HG03439 (cell line): ENCODE results near the gene OR4X1.
"Not testable (repeated sequence)": the region's sequence is repeated elsewhere in the genome, so short reads cannot be mapped to it uniquely, and the experiment has no call there.

Experiments
- ATAC-seq: cut with Tn5 transposase; IDR thresholded peaks from one replicate; pipeline ENCODE4 v1.9.1; 2021; ENCODE audit warnings: mild to moderate bottlenecking, moderate library complexity; ENCODE audit not compliant: unreplicated experiment

OR4X1 gene, protein sequence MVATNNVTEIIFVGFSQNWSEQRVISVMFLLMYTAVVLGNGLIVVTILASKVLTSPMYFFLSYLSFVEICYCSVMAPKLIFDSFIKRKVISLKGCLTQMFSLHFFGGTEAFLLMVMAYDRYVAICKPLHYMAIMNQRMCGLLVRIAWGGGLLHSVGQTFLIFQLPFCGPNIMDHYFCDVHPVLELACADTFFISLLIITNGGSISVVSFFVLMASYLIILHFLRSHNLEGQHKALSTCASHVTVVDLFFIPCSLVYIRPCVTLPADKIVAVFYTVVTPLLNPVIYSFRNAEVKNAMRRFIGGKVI

DNA sequence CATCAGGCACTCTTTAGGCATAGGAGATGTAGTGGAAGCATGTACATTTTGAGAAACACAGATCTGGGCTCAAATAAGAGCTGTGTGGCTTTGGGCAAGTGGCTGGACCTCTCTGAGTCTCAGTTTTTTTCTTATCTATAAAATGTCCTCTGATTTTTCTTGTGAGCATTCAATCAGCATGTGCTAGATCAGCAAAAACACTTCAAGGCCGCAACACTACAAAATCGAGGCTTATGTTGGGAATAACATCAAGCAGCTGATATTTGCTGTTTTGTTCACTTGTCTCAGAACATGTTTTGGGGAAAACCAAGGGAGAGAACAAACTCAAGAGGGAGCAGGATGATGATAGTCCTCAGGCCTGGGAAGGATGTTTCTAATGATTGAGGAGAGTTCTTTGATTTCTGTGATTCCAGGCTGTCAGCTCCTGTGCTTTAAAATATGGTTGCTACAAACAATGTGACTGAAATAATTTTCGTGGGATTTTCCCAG lies at the start of gene OR4X1:
Gene OR4X1, plus strand, starts transcription at position 439 of the 489 bp plus-strand sequence. Its CDS starts 0 bp downstream, at position 439.
- no peak for ATAC-seq

DNA sequence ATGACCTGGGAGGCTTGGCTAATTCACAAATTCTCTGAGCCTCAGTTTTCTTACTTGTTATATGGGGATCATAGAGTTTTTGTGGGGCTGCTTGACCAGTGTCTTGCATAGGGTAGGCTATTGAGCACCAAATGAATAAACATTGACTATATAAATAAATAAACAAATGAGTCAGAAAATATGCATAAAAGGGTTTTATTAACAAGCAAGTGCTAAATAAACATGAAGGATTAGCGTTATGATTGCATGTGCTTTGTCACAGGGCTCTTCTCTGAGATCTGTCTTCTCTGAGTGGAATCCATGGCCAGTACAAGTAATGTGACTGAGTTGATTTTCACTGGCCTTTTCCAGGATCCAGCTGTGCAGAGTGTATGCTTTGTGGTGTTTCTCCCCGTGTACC lies 47.2 kb upstream of the OR4X1 start, which contains the start of gene OR4B1:
Gene OR4B1, plus strand, starts transcription at position 301 of the 400 bp plus-strand sequence. Its CDS starts 0 bp downstream, at position 301.
- ATAC-seq: no peak

DNA sequence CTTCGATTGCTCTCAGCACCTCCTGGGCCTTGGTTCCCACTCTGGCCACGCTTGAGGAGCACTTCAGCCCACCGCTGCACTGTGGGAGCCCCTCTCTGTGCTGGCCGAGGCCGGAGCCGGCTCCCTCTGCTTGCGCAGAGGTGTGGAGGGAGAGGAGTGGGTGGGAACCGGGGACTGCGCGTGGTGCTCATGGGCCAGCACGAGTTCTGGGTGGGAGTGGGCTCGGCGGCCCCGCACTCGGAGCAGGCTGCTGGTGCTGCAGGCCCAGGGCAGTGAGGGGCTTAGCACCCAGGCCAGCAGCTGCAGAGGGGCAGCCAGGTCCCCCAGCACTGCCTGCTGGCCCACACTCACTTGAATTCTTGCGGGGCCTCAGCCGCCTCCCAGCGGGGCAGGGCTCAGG lies 34.9 kb upstream of the OR4X1 start:
- ATAC-seq: no peak

DNA sequence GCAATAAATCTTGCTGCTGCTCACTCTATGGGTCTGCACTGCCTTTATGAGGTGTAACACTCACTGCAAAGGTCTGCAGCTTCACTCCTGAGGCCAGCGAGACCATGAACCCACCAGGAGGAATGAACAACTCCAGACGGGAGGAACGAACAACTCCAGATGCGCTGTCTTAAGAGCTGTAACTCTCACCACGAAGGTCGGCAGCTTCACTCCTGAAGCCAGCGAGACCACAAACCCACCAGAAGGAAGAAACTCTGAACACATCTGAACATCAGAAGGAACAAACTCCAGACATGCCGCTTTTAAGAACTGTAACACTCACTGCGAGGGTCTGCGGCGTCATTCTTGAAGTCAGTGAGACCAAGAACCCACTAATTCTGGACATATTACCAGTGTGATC lies 33.6 kb upstream of the OR4X1 start:
- not testable (repeated sequence) for ATAC-seq

DNA sequence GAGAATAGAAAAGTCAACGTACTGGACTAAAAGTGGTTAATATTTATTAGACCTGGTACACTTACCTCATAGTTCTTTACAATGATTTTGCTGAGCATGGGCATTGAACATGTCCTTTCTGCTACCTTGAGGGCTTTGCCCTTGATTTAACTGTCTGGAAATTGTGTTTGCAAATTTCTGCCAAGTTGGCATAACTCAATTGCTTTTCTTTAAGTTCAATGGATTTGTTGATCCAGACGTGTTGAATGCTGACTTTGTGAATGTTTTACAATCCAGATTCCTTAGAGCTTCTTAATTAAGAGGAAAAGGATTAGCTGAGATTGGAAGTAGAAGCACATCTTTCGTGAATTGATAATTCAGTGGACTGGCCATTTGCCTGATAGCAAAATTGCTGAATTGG lies 25.9 kb upstream of the OR4X1 start:
- no peak for ATAC-seq

DNA sequence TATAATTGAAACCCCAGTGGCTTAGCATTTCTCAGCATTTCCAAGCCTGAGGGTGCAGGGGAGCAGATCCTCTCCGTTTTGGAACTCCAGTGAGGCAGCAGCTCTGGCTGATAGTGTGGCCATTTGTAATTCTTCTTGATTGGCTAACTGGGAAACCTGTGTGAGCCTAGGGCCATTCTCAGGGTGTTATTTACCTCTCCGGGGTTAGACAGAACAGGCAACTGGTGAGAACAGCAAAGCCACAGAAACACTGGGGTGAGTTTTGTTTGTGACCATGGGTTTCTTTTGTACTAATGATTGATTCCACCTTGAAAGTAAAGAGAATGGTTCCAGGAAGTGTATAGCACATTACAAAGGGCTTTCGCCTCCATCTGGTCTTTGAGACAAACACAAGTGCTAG lies 21.2 kb upstream of the OR4X1 start:
- ATAC-seq: no peak

DNA sequence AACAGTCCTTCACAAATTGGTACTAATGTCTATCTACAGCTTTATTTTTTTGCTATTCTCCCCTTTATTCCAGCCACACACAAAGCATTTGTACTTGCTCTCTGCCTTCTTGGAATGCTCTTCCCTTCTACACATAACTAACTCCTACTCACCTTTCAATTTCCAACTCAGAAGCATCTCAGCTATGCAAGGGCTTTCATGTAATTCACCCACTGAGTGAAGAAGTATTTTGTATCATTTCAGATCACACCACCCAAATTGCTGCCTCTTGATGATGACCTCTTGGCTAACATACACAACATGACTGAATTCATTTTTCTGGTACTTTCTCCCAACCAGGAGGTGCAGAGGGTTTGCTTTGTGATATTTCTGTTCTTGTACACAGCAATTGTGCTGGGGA lies 18.9 kb upstream of the OR4X1 start, which contains the start of gene OR4X2:
Gene OR4X2, plus strand, starts transcription at position 301 of the 400 bp plus-strand sequence. Its CDS starts 0 bp downstream, at position 301.
- no peak for ATAC-seq

DNA sequence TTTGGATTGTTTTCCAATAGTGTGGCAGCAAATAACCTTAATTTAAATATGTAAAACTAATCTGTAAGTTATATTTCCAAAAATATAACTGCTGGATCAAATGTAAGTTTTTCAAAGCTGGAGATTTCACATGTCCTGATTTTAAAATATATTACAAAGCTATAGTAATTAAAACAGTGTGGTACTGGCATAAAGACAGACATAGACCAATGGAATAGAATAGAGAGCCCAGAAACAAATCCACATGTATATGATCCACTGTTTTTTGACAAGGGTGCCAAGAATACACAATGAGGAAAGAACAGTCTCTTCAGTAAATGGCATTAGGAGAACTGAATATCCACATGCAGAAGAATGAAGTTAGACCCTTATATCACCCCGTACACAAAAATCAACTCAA lies 14.8 kb upstream of the OR4X1 start:
- ATAC-seq: no peak

DNA sequence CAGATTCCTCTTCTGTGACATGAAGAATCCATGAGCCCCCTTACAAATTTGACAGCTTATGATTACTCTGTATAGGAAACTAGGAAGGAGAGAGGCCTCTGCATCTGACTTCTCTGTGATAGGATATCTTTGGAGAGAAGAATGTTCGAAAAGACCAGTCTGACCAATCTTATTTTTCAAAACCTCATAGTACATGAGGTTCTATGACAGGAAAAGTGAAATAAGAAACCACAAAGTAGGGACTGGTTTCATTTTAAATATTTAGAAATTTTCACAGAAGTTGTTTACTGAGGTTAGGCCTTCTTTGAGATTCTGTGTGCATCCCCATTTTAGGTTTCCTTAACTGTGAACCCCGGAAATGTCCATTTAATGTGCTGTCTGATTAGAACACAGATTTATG lies 2.1 kb upstream of the OR4X1 start:
- no peak for ATAC-seq

DNA sequence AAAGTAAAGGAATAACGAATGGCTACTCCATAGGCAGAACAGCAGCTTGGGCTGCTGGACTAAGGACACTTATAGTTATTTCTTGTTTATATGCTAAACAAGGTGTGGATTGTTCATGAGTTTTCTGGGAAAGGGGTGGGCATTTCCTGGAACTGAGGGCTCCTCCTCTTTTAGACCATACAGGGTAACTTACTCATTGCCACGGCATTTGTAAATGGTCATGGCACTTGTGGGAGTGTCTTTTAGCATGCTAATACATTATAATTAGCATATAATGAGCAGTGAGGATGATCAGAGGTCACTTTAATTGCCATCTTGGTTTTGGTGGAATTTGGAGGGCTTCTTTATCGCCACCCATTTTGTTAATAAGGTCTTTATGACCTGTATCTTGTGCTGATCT lies 7.0 kb downstream of the OR4X1 start:
- no peak for ATAC-seq

DNA sequence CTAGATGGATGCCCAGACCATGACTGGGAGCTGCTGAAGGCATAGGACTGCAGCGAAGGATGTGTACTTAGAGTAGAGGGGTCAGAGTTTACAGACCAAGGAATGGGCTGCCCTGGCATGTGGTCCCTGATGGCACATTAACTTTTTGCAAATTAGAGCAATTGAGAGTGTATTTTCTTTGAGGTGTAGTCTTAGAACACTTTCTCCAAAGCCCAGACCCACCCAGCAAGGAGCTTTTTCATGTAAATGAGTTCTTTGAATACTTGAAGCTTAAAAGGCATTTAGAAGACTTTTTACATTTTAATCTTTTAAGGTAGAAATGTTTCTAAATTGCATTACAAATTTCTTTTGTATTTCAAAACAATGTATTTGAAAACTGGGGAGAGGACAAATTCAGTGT lies 8.9 kb downstream of the OR4X1 start:
- no peak for ATAC-seq

DNA sequence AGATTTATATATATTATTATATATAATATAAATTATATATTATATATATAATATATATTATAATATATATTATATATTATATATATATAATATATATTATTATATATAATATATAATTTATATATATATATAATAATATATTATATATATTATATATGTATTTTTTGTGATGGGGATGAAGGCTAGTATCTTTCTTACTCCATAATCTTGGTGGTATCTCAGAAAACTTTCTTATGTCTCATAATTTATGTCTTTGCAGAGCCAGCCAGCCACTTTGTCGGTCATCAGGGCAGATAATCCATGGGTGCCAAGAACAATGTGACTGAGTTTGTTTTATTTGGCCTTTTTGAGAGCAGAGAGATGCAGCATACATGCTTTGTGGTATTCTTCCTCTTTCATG lies 42.3 kb downstream of the OR4X1 start, which contains the start of gene OR4S1:
Gene OR4S1, plus strand, starts transcription at position 301 of the 400 bp plus-strand sequence. Its CDS starts 0 bp downstream, at position 301.
- no peak for ATAC-seq

DNA sequence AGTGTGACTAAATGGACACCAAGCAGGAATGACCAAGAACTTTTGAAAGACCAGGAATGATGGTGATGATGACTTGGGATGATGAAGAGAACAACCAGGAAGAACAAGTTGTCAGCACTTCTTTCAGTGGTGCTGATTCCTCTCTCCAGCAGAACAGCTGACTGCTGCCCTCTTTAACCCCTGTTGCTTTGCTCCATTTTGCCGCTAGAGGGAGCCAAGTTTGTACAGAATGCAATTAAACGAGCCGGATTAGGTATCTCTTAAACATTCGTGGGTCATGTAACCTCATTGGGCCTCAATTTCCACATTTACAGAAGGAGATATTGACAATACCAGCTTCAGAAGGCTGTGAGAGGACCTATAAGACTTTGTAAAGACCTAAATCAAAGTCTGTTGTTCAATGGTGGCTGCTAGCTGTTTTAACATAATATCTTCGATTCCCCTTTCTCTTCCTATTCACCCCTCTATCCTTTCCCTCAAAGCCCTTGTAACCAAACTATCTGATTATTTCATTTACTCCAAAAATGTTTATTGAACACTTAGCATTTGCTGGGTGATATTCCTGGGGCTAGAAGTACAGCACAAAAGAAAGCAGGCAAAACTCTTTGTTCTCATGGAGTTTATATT lies 44.2 kb downstream of the OR4X1 start:
- ATAC-seq: peak; percentile 79

DNA sequence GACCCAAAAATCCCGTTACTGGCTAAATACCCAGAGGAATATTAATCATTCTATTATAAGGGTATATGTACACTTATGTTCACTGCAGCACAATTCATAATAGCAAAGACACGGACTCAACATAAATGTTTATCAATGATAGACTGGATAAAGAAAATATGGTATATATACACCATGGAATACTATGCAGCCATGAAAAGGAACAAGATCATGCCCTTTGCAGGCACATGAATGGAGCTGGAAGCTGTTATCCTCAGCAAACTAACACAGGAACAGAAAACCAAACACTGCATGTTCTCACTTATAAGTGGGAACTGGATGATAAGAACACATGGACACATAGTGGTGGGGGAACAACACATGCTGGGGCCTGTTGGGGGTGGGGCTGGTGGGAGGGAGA lies 49.9 kb downstream of the OR4X1 start:
- ATAC-seq: not testable (repeated sequence)
